ENCODE results near the gene ACP2.
A peak's percentile ranks its signal among the peaks of the same experiment; 100 is the strongest.
"Not testable (repeated sequence)": the region's sequence is repeated elsewhere in the genome, so short reads cannot be mapped to it uniquely, and the experiment has no call there.

ACP2 gene

DNA sequence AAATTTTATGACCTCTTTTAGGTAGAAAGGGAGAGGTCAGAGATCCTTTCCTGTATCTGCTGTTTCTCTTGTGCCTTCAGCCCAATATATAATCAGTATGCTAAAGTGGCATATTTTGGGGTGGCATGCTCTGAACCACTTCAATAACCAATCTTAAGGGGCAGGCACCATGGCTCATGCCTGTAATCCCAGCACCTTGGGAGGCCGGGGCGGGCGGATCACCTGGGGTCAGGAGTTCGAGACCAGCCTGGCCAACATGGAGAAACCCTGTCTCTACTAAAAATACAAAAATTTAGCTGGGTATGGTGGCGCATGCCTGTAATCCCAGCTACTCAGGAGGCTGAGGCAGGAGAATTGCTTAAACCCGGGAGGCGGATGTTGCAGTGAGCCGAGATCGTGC is 50.5 kb downstream of the ACP2 start:
- DNase-seq (ENCODE audit: low spot score) = not testable (repeated sequence)

DNA sequence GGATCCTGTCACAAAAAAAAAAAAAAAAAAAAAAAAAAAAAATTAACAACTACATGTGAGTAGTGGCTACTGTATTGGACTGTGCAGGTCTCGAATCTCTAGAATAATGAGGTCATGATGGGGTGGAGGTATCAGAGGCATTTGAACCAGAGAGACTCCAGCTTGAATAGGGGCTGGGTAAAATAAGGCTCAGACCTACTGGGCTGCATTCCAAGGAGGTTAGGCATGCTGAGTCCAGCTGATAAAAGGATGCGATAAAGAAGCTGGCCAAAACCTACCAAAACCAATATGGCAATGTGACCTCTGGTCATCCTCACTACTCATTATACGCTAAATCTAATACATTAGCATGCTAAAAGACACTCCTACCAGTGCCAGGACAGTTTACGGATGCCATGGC is 56.5 kb downstream of the ACP2 start:
- DNase-seq (ENCODE audit: low spot score) = no peak

DNA sequence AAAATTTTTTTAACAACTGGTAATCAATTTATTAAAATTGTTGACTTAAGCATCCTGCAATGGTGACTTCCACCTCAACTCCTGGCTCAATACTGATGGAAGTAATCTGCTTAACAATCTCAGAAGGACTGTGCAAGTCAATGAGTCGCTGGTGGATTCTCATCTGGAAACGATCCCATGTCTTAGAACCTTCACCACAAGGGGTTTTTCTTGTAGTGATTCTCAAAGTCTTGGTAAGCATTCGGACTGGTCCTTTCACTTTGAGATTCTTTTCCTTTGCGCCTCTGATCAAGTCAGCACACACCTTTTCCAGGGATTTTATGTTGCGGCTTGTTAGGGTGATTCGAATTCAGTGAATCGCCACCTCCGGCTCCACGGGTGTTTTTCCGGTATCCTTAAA is 57.5 kb downstream of the ACP2 start:
- peak; percentile 19 for DNase-seq (ENCODE audit: low spot score)
